Germinal center (tissue), 1 donor: ENCODE measurements around the gene MTUS2.

Source experiments
- DNase-seq: peaks from one replicate; pipeline ENCODE4 v3.0.0; 2012; ENCODE audit warnings: mixed read lengths, low spot score

The MTUS2 gene

GRCh38 chr13:29452773-29453616 lies 632.9 kb downstream of the MTUS2 start:
- DNase-seq = no peak

GRCh38 chr13:29453617-29454011 lies 633.5 kb downstream of the MTUS2 start:
- no peak for DNase-seq

- peak; percentile 40 for DNase-seq
Measured at GRCh38 chr13:29454931-29455481, 634.9 kb downstream of the MTUS2 start.

- no peak for DNase-seq
Measured at GRCh38 chr13:29456419-29456818, 636.3 kb downstream of the MTUS2 start.

- DNase-seq = no peak
Measured at GRCh38 chr13:29457299-29457698, 637.2 kb downstream of the MTUS2 start.

GRCh38 chr13:29458419-29458818 lies 638.3 kb downstream of the MTUS2 start:
- no peak for DNase-seq

GRCh38 chr13:29459813-29460355 lies 639.7 kb downstream of the MTUS2 start:
- DNase-seq = no peak

- DNase-seq = no peak
Measured at GRCh38 chr13:29464105-29464679, 644.1 kb downstream of the MTUS2 start.

GRCh38 chr13:29465741-29466293 lies 645.7 kb downstream of the MTUS2 start:
- DNase-seq = no peak

- no peak for DNase-seq
Measured at GRCh38 chr13:29471551-29471950, 651.4 kb downstream of the MTUS2 start.

- DNase-seq = peak; percentile 65
Measured at GRCh38 chr13:29472332-29472961, 652.3 kb downstream of the MTUS2 start.

GRCh38 chr13:29473166-29473565 lies 653.0 kb downstream of the MTUS2 start:
- no peak for DNase-seq

GRCh38 chr13:29474991-29475390 lies 654.9 kb downstream of the MTUS2 start:
- no peak for DNase-seq

GRCh38 chr13:29476046-29476445 lies 655.9 kb downstream of the MTUS2 start:
- no peak for DNase-seq

- no peak for DNase-seq
Measured at GRCh38 chr13:29479716-29480492, 659.8 kb downstream of the MTUS2 start.

- DNase-seq = no peak
Measured at GRCh38 chr13:29480893-29481525, 660.9 kb downstream of the MTUS2 start.

GRCh38 chr13:29481603-29482002 lies 661.5 kb downstream of the MTUS2 start:
- DNase-seq = no peak

- DNase-seq = no peak
Measured at GRCh38 chr13:29482504-29482903, 662.4 kb downstream of the MTUS2 start.

- no peak for DNase-seq
Measured at GRCh38 chr13:29483211-29483610, 663.1 kb downstream of the MTUS2 start.

GRCh38 chr13:29483623-29484022 lies 663.5 kb downstream of the MTUS2 start:
- no peak for DNase-seq

- peak; percentile 63 for DNase-seq
Measured at GRCh38 chr13:29484236-29484635, 664.1 kb downstream of the MTUS2 start.
